ENCODE measurements around the gene SANBR.

Gene SANBR

DNA sequence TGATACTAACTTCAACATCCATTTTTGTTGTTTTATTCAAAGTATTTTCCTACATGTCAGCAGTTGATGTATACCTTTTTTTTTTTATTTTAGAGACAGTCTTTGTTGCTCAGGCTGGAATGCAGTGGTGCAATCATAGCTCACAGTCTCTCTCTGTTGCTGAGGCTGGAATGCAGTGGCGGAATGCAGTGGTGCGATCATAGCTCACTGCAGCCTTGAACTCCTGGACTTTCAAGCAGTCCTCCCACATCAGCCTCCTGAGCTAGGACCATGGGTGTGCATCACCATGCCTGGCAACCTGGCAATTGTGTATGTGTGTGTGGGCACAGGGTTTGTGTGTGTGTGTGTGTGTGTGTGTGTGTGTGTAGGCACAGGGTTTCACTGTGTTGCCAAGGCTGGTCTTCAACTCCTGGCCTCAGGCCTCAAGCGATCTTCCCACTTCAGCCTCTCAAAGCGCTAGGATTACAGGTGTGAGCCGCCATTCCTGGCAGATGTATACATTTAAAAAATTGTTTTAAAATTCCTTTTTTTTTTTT, 24.8 kb downstream of the SANBR start:
- no peak for DNase-seq (ENCODE audit: low spot score)

DNA sequence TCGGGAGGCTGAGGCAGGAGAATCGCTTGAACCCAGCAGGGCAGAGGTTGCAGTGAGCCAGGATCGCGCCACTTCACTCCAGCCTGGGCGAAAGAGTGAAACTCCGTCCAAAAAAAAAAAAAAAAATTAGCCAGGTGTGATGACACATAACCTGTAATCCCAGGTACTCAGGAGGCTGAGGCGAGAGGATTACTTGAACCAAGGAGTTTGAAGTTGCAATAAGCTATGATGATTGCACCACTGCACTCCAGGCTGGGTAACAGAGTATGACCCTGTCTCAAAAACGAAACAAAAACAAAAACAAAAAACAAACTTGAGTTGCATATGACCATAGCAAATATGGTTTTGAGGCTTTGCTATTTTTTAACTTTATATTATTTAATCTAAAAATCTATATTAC, 25.8 kb downstream of the SANBR start:
- no peak for DNase-seq (ENCODE audit: low spot score)

DNA sequence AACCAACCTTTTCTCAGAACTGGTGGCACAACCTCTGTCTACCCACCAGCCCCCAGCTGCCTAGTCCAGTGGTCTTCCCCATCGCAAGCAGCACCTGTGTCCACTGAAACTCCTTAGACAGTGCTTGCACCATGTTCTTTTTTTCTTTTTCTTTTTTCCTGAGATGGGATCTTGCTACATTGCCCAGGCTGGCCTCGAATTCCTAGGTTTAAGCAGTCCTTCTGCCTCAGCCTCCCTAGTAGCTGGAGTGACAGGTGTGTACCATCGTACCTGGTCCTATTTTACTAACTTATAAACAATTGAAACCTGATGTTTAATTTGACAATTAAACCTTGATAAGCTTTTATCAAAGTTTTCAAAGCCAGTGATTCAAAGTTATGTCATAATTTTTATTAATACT, 30.8 kb downstream of the SANBR start:
- no peak for DNase-seq (ENCODE audit: low spot score)

DNA sequence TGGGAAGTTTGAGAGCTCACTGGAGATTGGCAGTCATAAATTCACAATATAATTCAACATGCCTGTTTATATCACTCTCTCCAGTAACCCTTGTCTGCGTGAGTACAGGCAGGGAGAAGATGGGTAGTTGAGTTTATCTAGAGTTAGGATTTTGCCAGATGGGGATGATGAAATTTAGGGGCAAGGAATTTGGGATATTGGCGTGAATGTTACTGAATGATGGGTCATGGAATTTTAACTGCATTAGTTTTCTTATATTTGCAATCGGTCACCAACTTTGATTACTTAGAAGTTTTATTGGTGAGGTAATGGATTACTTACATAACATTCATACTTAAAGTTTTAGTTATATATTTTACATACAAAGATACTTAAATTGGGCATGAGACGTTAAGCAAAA, 35.1 kb downstream of the SANBR start:
- DNase-seq (ENCODE audit: low spot score) = no peak

DNA sequence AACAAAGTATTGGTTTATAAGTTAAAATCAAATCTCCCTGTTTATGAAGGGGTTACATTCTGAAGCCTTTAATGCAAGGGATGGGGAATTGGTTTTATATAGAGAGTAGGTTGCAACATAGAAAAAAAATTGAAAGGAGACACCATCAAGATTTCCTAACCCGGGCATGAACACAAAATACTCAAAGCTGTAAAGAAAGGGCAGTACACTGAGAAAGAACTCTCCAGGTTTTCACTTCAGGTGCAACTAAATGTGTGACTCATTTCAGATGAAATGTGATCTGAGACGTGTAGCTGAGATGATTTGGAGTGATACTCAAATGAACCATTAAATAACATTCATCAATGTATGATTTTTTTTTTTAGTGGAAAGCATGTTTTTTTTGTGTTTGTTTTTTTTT, 43.6 kb downstream of the SANBR start:
- DNase-seq (ENCODE audit: low spot score) = no peak

DNA sequence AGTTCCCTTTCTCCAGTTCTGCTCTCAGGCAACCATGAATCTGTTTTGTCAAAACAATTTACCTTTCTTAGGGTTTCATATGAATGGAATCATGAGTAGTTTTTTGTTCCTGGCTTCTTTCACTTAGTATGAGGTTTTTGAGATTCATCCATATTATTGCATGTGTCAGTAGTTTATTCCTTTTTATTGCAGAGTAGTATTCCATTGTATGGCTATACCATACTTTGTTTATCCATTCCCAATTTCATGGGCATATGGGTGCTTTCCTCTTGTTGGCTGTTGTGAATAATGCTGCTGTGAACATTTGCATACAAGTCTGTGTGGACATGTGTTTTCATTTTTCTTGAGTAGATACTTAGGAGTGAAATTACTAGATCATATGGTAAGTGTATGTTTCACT, 46.0 kb downstream of the SANBR start:
- no peak for DNase-seq (ENCODE audit: low spot score)

DNA sequence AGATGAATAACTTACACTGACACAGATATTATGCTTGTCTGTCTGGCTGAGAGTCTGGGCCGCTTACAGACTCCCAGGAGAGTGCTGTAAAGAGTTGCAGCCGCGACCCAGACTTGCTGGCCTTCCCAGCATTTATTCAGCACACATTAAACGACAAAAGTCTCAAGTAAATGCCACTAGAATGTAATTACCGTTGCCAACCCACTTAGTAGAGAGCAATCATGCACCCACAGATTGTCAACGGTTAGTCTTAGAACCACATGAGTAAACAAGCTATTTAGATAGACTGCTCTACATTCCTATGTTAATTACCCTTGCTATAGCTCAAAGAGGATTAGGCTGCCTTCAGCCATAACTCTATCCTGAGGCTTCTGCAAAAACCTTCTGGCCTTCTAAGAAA, 48.5 kb downstream of the SANBR start:
- DNase-seq (ENCODE audit: low spot score) = no peak

All from pons (tissue), 1 donor.